OCI-M2 (cell line): ENCODE data around the gene FRMD4B.

Experiments
- DNase-seq: peaks from one replicate; lab custom pipeline; 2025; ENCODE audit not compliant: unreplicated experiment; lab: John Stamatoyannopoulos, UW

The FRMD4B gene

DNA sequence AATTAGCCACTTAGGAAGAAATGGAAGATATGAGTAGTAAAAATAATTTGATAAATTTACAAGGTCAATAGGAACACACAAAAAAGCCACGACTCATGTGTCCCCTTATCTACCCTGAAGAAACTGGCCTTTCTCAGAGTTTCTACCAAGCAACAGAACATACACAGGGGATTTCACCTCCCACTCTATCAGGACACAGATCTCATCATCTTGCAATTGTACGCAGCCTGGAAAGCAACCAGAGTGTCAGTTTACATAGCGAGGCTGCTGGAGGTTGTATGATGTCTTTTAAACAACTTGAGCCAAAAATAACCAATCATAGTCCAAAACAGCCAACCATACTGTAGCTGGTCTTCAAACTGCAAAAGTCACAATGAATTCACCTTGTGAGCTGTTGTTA lies 243.8 kb downstream of the FRMD4B start:
- DNase-seq: no peak

DNA sequence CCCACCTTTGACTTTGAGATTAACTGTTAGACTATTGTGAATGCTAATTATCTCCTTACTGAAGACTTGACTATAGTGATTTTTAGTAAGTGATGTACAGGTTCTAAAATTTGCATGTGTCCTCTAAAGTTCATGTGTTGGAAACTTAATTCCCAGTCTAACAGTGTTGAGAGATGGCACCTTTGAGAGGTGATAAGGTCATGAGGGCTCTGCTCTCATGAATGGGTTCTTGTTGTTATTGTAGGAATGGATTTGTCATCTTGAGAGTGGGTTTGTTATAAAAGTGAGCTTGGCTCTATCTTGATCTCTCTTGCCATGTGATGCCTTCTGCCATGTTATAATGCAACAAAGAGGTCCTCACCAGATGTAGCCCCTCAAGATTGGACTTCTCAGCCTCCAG lies 244.6 kb downstream of the FRMD4B start:
- no peak for DNase-seq

GRCh38 chr3:69137412-69137811 lies 248.5 kb downstream of the FRMD4B start:
- DNase-seq: no peak

DNA sequence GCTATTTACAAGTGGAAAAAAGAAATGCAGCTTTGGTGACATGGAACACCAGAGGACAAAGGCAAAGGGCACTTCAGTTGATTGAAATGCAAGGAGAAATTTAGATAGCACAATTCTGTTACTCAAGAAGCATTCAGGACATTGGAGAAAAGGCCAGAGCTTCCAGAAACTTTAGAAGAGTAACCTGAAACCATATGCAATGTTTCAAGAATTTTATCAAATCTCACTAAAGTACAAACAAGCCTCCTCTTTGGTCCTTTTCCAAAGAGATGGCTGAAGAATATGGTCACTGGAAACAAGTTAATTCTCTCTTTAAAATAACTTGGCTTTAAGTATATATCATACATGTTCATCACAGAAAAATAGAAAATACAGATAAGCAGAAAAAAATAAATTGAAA lies 248.9 kb downstream of the FRMD4B start:
- no peak for DNase-seq

DNA sequence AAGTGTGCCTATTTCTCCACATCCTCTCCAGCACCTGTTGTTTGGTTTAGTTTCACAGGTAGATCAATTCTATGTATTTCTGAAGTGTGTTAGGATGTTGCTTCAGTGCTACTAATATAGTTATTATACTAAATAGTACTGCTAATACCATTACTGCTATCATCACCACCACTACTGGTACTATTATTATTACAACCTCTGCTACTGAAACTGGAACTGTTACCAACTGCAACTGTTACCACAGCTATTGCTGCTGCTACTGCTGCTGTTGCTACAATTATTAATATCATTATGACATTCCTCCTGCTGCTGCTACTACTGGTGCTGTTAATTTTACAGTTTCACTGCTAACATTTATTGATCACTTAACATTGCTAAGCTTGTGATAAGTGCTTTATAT lies 255.2 kb downstream of the FRMD4B start:
- DNase-seq: no peak

GRCh38 chr3:69129531-69129930 lies 256.4 kb downstream of the FRMD4B start:
- DNase-seq: no peak

GRCh38 chr3:69128509-69128908 lies 257.4 kb downstream of the FRMD4B start:
- no peak for DNase-seq

GRCh38 chr3:69126999-69127398 lies 258.9 kb downstream of the FRMD4B start:
- DNase-seq: no peak

GRCh38 chr3:69126216-69126615 lies 259.7 kb downstream of the FRMD4B start:
- no peak for DNase-seq

GRCh38 chr3:69122403-69122802 lies 263.5 kb downstream of the FRMD4B start, which contains the start of gene LMOD3:
Gene LMOD3 (minus strand): TSS chr3:69122595. CDS start chr3:69122386, 209 bp downstream.
- no peak for DNase-seq

DNA sequence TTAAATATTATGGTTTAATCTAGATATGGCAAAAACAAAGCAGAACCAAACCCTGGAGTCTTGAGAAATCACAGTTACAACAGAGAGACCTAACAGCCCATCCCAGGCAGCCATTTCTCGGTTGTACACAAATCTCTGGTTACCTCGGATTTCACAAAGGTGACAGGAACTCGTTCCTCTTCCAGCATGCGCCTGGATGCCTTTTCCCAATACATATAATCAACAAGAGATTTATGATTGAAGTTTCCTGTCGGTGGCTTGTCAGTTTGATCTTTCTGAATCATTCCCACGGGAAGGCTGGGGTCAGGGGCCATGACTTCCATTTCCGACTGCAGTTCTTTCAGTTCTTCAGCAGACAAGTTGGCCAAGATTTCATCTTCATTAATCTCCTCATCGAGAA lies 263.9 kb downstream of the FRMD4B start:
- DNase-seq: no peak

GRCh38 chr3:69121513-69121912 lies 264.4 kb downstream of the FRMD4B start:
- DNase-seq: no peak

GRCh38 chr3:69120879-69121464 lies 264.9 kb downstream of the FRMD4B start:
- peak; percentile 17 for DNase-seq
